HG02884 (cell line): ENCODE data around the gene GAREM1.
"Not testable (repeated sequence)": the region's sequence is repeated elsewhere in the genome, so short reads cannot be mapped to it uniquely, and the experiment has no call there.

Experiments
- ATAC-seq: cut with Tn5 transposase; IDR thresholded peaks from one replicate; pipeline ENCODE4 v1.9.1; 2021; ENCODE audit warnings: mild to moderate bottlenecking, moderate library complexity; ENCODE audit not compliant: unreplicated experiment

The GAREM1 gene

GRCh38 chr18:32372381-32373061 lies 98.2 kb downstream of the GAREM1 start:
- no peak for ATAC-seq

- ATAC-seq: no peak
Measured at GRCh38 chr18:32372047-32372380, 98.7 kb downstream of the GAREM1 start.

- no peak for ATAC-seq
Measured at GRCh38 chr18:32371384-32371783, 99.3 kb downstream of the GAREM1 start.

- ATAC-seq: no peak
Measured at GRCh38 chr18:32368991-32369390, 101.7 kb downstream of the GAREM1 start.

GRCh38 chr18:32368170-32368569 lies 102.5 kb downstream of the GAREM1 start:
- ATAC-seq: no peak

- ATAC-seq: no peak
Measured at GRCh38 chr18:32366586-32367538, 103.8 kb downstream of the GAREM1 start.

GRCh38 chr18:32362484-32362883 lies 108.2 kb downstream of the GAREM1 start:
- ATAC-seq: no peak

- no peak for ATAC-seq
Measured at GRCh38 chr18:32360682-32361345, 109.9 kb downstream of the GAREM1 start.

GRCh38 chr18:32358529-32358928 lies 112.2 kb downstream of the GAREM1 start:
- no peak for ATAC-seq

GRCh38 chr18:32358075-32358474 lies 112.6 kb downstream of the GAREM1 start:
- ATAC-seq: no peak

- ATAC-seq: no peak
Measured at GRCh38 chr18:32355896-32356295, 114.8 kb downstream of the GAREM1 start.

- no peak for ATAC-seq
Measured at GRCh38 chr18:32354518-32354917, 116.2 kb downstream of the GAREM1 start.

GRCh38 chr18:32353257-32353656 lies 117.4 kb downstream of the GAREM1 start:
- ATAC-seq: no peak

- no peak for ATAC-seq
Measured at GRCh38 chr18:32351032-32351431, 119.7 kb downstream of the GAREM1 start.

- ATAC-seq: no peak
Measured at GRCh38 chr18:32349728-32350395, 120.8 kb downstream of the GAREM1 start.

- no peak for ATAC-seq
Measured at GRCh38 chr18:32346671-32347070, 124.0 kb downstream of the GAREM1 start.

GRCh38 chr18:32343634-32344033 lies 127.0 kb downstream of the GAREM1 start:
- ATAC-seq: no peak

GRCh38 chr18:32341112-32341511 lies 129.6 kb downstream of the GAREM1 start:
- not testable (repeated sequence) for ATAC-seq

- ATAC-seq: no peak
Measured at GRCh38 chr18:32339045-32339444, 131.6 kb downstream of the GAREM1 start.

GRCh38 chr18:32337821-32338220 lies 132.9 kb downstream of the GAREM1 start:
- no peak for ATAC-seq

GRCh38 chr18:32337347-32337746 lies 133.3 kb downstream of the GAREM1 start:
- ATAC-seq: no peak
